WTC11 (cell line): ENCODE results near the gene SHBG. TPM values are rescaled to one million over a fixed set of nuclear protein-coding genes. Genes with fewer than 3 reads are reported as not detected.
A peak's percentile ranks its signal among the peaks of the same experiment; 100 is the strongest.

Source experiments
- ATAC-seq: fragments of 200-7000 bp; cut with Tn5 transposase; 2 replicates; pipeline ENCODE4 v1.10.0; 2021; ENCODE audit warnings: mild to moderate bottlenecking, moderate library complexity
- CTCF ChIA-PET: fragments of 300-600 bp; sonication (Branson Sonifier 250); formaldehyde crosslinking; loops from one replicate; lab custom pipeline; 2021; ENCODE audit warnings: antibody characterized with exemption; lab: Charles Lee
- POLR2A ChIA-PET: fragments of 350-600 bp; sonication (Branson Sonifier 250); formaldehyde crosslinking; loops from one replicate; lab custom pipeline; 2021; ENCODE audit warnings: antibody characterized with exemption; lab: Charles Lee
- DNase-seq: peaks from one replicate; pipeline ENCODE4 v3.0.0; 2021; ENCODE audit warnings: low spot score
- H3K27ac Mint-ChIP-seq: 2 replicates; pipeline ENCODE4 v1.8.0; 2021; ENCODE audit warnings: mixed read lengths
- H3K27me3 Mint-ChIP-seq: 2 replicates; pipeline ENCODE4 v1.8.0; 2021; ENCODE audit warnings: low read depth, mild to moderate bottlenecking, moderate library complexity, mixed read lengths
- H3K36me3 Mint-ChIP-seq: 2 replicates; pipeline ENCODE4 v1.8.0; 2021; ENCODE audit warnings: mixed read lengths
- H3K4me1 Mint-ChIP-seq: 2 replicates; pipeline ENCODE4 v1.8.0; 2022; ENCODE audit warnings: mixed read lengths
- H3K4me3 Mint-ChIP-seq: 2 replicates; pipeline ENCODE4 v1.8.0; 2021; ENCODE audit warnings: mild to moderate bottlenecking, moderate library complexity, mixed read lengths
- H3K9me3 Mint-ChIP-seq: 2 replicates; pipeline ENCODE4 v1.8.0; 2021; ENCODE audit warnings: mixed read lengths
- ATF3 ChIP-seq: sonication (generic); formaldehyde crosslinking; conservative IDR thresholded peaks from 2 replicates; pipeline ENCODE4 v1.8.1; 2022; ENCODE audit warnings: mild to moderate bottlenecking, missing genetic modification reagents
- CREB1 ChIP-seq: sonication (generic); formaldehyde crosslinking; IDR thresholded peaks from 2 replicates; pipeline ENCODE4 v1.8.0; 2023; ENCODE audit warnings: mild to moderate bottlenecking, missing genetic modification reagents
- E2F5 ChIP-seq: sonication (generic); formaldehyde crosslinking; IDR thresholded peaks from 2 replicates; pipeline ENCODE4 v1.8.1; 2022; ENCODE audit warnings: mild to moderate bottlenecking, moderate library complexity, missing genetic modification reagents
- ERG ChIP-seq: fragments of 250-450 bp; sonication (Bioruptor Pico); IDR thresholded peaks from 2 replicates; pipeline ENCODE4 v1.8.0; 2021; ENCODE audit warnings: mild to moderate bottlenecking
- ESRRA ChIP-seq: sonication (generic); formaldehyde crosslinking; IDR thresholded peaks from 2 replicates; pipeline ENCODE4 v1.8.1; 2022; ENCODE audit warnings: mild to moderate bottlenecking, missing genetic modification reagents, borderline replicate concordance
- GTF2I ChIP-seq: fragments of 250-450 bp; sonication (Bioruptor Pico); conservative IDR thresholded peaks from 2 replicates; pipeline ENCODE4 v1.4.0; 2021; ENCODE audit warnings: mild to moderate bottlenecking
- HMGA2 ChIP-seq: fragments of 250-450 bp; sonication (Bioruptor Pico); IDR thresholded peaks from 2 replicates; pipeline ENCODE4 v1.4.0; 2021; ENCODE audit warnings: mild to moderate bottlenecking, moderate library complexity
- HMGXB4 ChIP-seq: sonication (generic); formaldehyde crosslinking; IDR thresholded peaks from 2 replicates; pipeline ENCODE4 v1.8.1; 2023; ENCODE audit warnings: mild to moderate bottlenecking, moderate library complexity, missing genetic modification reagents
- IRF1 ChIP-seq: sonication (generic); formaldehyde crosslinking; IDR thresholded peaks from 2 replicates; pipeline ENCODE4 v1.8.0; 2023; ENCODE audit warnings: missing genetic modification reagents
- JAZF1 ChIP-seq: fragments of 250-450 bp; sonication (Bioruptor Pico); IDR thresholded peaks from 2 replicates; pipeline ENCODE4 v1.9.0; 2021; ENCODE audit warnings: moderate library complexity, mild to moderate bottlenecking, inconsistent platforms
- MXD4 ChIP-seq: fragments of 250-450 bp; sonication (Bioruptor Pico); IDR thresholded peaks from 2 replicates; pipeline ENCODE4 v1.8.0; 2021; ENCODE audit warnings: mild to moderate bottlenecking, moderate library complexity, borderline replicate concordance
- NR1H2 ChIP-seq: sonication (generic); formaldehyde crosslinking; IDR thresholded peaks from 2 replicates; pipeline ENCODE4 v1.9.0; 2021; ENCODE audit warnings: mild to moderate bottlenecking, moderate library complexity, missing genetic modification reagents
- NR3C1 ChIP-seq: sonication (generic); formaldehyde crosslinking; conservative IDR thresholded peaks from 2 replicates; pipeline ENCODE4 v1.8.1; 2023; ENCODE audit warnings: low read depth, mild to moderate bottlenecking, missing genetic modification reagents
- PRDM15 ChIP-seq: sonication (generic); formaldehyde crosslinking; IDR thresholded peaks from 2 replicates; pipeline ENCODE4 v1.8.0; 2022; ENCODE audit warnings: missing genetic modification reagents
- SOX15 ChIP-seq: fragments of 250-450 bp; sonication (Bioruptor Pico); IDR thresholded peaks from 2 replicates; pipeline ENCODE4 v1.9.0; 2021; ENCODE audit warnings: mild to moderate bottlenecking
- STAT6 ChIP-seq: sonication (generic); formaldehyde crosslinking; conservative IDR thresholded peaks from 2 replicates; pipeline ENCODE4 v1.8.1; 2023; ENCODE audit warnings: mild to moderate bottlenecking, low read depth, missing genetic modification reagents, moderate library complexity
- ZBTB21 ChIP-seq: sonication (generic); formaldehyde crosslinking; IDR thresholded peaks from 2 replicates; pipeline ENCODE4 v1.8.1; 2023; ENCODE audit warnings: mild to moderate bottlenecking, missing genetic modification reagents, borderline replicate concordance
- ZNF138 ChIP-seq: sonication (generic); formaldehyde crosslinking; conservative IDR thresholded peaks from 2 replicates; pipeline ENCODE4 v1.8.1; 2022; ENCODE audit warnings: mild to moderate bottlenecking, moderate library complexity, missing genetic modification reagents
- ZNF263 ChIP-seq: sonication (generic); formaldehyde crosslinking; IDR thresholded peaks from 2 replicates; pipeline ENCODE4 v1.8.1; 2022; ENCODE audit warnings: low read depth, mild to moderate bottlenecking, moderate library complexity, missing genetic modification reagents
- ZNF317 ChIP-seq: sonication (generic); formaldehyde crosslinking; IDR thresholded peaks from 2 replicates; pipeline ENCODE4 v1.8.1; 2023; ENCODE audit warnings: low read depth, mild to moderate bottlenecking, moderate library complexity, missing genetic modification reagents, borderline replicate concordance
- ZNF423 ChIP-seq: fragments of 250-450 bp; sonication (Bioruptor Pico); IDR thresholded peaks from 2 replicates; pipeline ENCODE4 v2.1.2; 2022; ENCODE audit warnings: mild to moderate bottlenecking, moderate library complexity
- ZNF425 ChIP-seq: fragments of 250-450 bp; sonication (Bioruptor Pico); conservative IDR thresholded peaks from 2 replicates; pipeline ENCODE4 v1.9.0; 2021; ENCODE audit warnings: mild to moderate bottlenecking
- ZNF671 ChIP-seq: fragments of 250-450 bp; sonication (Bioruptor Pico); IDR thresholded peaks from 2 replicates; pipeline ENCODE4 v1.8.0; 2021; ENCODE audit warnings: mild to moderate bottlenecking
- total RNA-seq: library from RNA; stranded (reverse); gene quantifications from 3 replicates; pipeline ENCODE4 v1.2.3, GENCODE V29; 2021

The SHBG gene
- total RNA-seq, 1 experiment from 2014 or later = 0.83 TPM

GRCh38 chr17:7589204-7589868, 40.6 kb upstream of the SHBG start:
- peak overlapping the region; percentile 79 for H3K27ac Mint-ChIP-seq
- peak; percentile 94; the same call in 1 of the 2 replicates for TF ChIP-seq HMGXB4 (CRISPR knock-in tag)
- TF ChIP-seq IRF1 (CRISPR knock-in tag) = no peak
- no peak for TF ChIP-seq JAZF1 (CRISPR knock-in tag)
- no peak for TF ChIP-seq ZNF425 (CRISPR knock-in tag)
- no peak for TF ChIP-seq ZBTB21
- no peak for TF ChIP-seq ZNF671
- no peak for TF ChIP-seq NR3C1
- TF ChIP-seq CREB1 (CRISPR knock-in tag) = no peak
- TF ChIP-seq NR1H2 (CRISPR knock-in tag) = no peak
- 0 out of 2 replicates have a peak, but pooled peaks have one; percentile 9 for TF ChIP-seq ZNF423
- TF ChIP-seq ZNF138 = 0 out of 2 replicates have a peak, but pooled peaks have one; percentile 11
- TF ChIP-seq PRDM15 (CRISPR knock-in tag) = peak; percentile 17; the same call in 1 of the 2 replicates
- TF ChIP-seq GTF2I (CRISPR knock-in tag) = no peak
- TF ChIP-seq E2F5 (CRISPR knock-in tag) = peak; percentile 64; the same call in 1 of the 2 replicates
- TF ChIP-seq ATF3 = no peak
- TF ChIP-seq ZNF317 (CRISPR knock-in tag) = no peak
- TF ChIP-seq ESRRA = no peak
- TF ChIP-seq HMGA2 (CRISPR knock-in tag) = no peak
- TF ChIP-seq MXD4 = no peak
- no peak; the same call in 1 of the 2 replicates for TF ChIP-seq STAT6
- no peak for TF ChIP-seq SOX15 (CRISPR knock-in tag)
- TF ChIP-seq ZNF263 = no peak
- TF ChIP-seq ERG = no peak

More at GRCh38 chr17:7589204-7589868, 40.6 kb upstream of the SHBG start:
- peaks cover 38% of the 10 kb centered on the region for H3K4me1 Mint-ChIP-seq
- DNase-seq = peak; percentile 91
- H3K27me3 Mint-ChIP-seq = no peaks in the 10 kb centered on the region
- H3K36me3 Mint-ChIP-seq = peaks cover 42% of the 10 kb centered on the region
- H3K9me3 Mint-ChIP-seq = no peaks in the 10 kb centered on the region
- POLR2A ChIA-PET = interaction anchor here (0.6 to 4.6 kb wide), 19 partner anchors 9 to 186 kb away, joined by 3 to 41 read pairs (median 4); partner anchors contain the start of genes ATP1B2, CD68, EFNB3 and SAT2
- H3K4me3 Mint-ChIP-seq = peak overlapping the region; percentile 70
- CTCF ChIA-PET = interaction anchor here (0.6 to 4.3 kb wide), 54 partner anchors 9 to 375 kb away, joined by 3 to 61 read pairs (median 5); partner anchors contain the start of genes ACAP1, ATP1B2, CD68 and DNAH2
- peak; percentile 71 for ATAC-seq
